HG03097 (cell line): ENCODE results near the gene CNR1.
"Not testable (repeated sequence)": the region's sequence is repeated elsewhere in the genome, so short reads cannot be mapped to it uniquely, and the experiment has no call there.

Experiments
- ATAC-seq: cut with Tn5 transposase; IDR thresholded peaks from one replicate; pipeline ENCODE4 v1.9.1; 2021; ENCODE audit not compliant: unreplicated experiment, low FRiP score

CNR1 gene

DNA sequence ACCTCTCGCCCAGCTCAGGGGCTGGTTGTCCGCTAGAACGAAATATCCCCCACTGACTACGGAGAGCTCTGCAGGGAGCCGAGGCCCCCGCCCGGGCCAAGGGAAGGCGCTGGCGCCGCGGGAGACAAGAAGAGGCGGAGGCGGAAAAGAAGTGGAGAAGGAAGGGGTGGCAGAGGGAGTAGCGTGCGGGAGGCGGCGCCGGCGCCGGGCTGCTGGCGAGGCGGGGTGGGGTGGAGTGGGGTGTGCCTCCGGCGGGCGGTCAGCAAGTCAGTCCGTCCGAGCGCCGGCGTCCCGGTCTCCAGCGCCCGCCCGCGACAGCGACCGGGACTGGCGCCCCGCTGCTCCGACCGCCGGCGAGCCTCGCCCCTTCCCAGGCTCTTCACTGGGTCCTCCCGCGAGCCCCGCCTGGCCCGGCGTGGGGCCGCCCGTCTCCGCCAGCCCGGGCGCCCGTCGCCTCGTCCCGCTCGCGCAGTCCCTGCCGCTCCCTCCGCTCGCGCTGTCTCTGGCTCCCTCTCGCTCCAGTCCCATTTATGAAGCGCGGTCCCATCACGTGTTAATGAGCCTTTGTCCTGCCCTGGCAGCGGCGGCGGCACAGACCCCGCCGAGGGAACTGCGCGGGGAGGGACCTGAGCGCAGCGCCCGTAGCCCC lies at the start of gene CNR1:
Gene CNR1 (minus strand): TSS at position 504 of the 649 bp plus-strand sequence. CDS start 21,073 bp downstream, outside the sequence.
- ATAC-seq = peak; percentile 49

DNA sequence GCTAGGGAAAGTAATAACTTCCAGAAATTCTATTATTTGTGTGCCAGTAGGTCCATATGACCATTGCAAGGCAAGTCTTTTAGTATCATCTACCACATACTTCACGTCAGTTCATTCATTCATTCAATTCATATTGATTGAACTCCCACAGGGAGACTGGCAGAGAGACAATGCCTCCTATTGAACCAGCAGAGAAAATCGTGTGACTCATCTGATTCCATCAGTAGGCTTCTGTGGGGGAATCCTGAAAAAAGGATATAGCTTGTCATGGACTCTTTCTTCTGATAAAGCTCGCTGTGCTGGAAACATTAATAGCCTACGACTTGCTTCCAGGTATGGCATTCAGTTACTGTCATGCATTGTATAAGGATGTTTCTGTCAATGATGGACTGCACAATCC lies 45.3 kb upstream of the CNR1 start:
- ATAC-seq = no peak

DNA sequence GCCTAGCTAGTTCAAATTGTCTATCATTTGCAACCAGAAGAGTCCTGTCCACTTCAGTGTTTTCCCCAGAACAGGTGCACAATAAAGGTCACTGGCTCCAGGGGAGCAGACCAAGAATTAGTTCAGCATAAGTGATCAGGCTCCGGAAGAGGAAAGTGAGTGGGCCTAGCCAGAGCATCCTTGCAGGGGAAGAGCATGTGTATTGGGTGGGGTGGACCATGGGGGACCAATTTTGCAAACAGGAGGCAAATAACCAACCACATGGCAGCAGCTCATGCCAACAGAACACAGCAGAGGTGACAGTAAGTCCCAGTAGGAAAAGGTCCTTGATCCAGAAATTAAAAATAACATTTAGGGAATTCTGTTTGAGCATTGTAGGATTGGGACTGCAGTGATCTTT lies 43.2 kb upstream of the CNR1 start:
- no peak for ATAC-seq

DNA sequence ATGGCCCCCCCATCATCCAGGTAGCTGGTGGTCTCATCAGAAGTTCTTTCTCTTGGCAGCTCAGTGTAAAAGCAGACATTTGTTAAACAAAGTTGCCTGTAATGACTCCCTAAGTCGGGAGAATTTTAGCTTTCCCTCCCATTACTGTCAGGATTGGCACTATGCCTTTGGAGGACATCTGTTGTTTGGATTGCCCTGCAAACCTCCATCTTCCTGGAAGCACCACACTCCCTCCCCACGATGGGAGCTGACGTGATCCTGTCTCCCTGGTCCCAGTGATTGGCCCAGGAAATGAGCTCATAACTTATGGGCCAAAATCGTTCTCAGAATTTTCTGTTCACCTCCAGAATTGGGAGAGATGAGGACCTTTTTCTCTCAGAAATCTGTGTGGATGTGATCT lies 42.6 kb upstream of the CNR1 start:
- ATAC-seq = no peak

DNA sequence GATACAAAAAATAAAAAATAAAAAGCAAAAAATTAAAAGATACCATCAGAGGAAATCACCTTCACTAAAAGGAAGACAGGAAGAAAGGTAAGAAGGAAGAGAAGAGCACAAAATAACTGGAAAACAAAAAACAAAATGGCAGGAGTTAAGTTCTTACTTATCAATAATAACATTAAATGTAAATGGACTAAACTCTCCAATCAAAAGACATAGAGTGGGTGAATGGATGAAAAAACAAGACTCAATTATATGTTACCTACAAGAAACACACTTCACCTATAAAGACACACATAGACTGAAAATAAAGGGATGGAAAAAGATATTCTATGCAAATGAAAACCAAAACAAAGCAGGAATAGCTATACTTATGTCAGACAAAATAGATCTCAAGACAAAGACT lies 35.6 kb upstream of the CNR1 start:
- ATAC-seq = not testable (repeated sequence)

DNA sequence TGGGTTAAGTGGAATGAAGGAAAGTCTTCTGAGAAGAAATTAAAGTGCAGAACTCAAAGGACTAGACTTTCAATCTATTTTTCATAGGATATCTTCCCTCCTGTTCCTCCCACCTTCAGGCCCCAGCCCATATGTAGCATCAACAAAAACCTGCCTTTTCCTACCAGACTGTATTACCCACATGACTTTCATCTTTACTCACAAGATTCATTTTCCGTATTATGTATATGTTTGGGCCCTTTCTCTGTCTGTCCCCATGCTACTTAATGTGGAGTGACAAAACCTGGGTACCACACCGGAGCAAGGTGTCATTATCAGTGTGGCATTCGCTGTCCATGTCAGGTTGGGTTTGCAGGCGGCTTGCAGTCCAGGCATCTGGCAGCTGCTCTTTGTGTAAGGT lies 18.8 kb upstream of the CNR1 start:
- ATAC-seq = no peak

DNA sequence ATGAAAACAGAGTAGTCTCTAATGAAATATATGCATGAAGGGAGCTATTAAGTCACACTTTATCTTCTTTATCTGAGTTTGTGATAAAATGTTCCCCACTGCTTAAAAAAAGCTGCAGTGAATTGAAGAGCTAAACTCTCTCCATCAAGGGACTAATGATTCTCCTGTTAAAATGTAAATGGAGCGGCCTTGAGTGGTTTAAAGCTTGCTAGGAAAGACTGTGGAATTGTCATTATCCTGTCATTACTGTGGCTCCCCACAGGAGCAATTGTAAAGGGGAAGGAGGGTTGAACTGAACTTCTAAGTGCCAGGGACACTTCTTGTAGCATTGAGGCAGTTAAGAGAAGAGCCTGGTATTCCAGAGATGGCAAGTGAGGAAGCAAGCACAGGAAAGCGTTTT lies 17.3 kb upstream of the CNR1 start:
- ATAC-seq = no peak

DNA sequence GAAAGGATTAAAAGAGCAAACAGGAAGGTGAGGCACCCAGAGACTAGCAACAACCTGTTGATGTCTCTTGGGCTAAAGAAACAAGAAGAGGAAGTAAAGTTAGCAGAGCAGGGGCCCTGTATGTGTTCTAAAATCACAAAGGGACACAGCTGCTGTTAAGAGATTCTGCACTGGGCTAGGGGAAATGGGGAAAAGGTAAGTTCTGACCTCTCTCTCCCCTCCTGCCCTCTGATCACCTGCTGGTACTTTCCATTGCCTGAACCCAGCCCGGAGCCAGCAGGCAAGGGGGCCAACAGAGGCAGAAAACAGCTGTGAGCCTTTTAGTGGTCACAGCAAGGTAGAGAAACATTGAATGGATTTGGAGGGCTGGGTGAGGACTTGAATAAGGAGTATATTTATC lies 13.5 kb upstream of the CNR1 start:
- no peak for ATAC-seq

DNA sequence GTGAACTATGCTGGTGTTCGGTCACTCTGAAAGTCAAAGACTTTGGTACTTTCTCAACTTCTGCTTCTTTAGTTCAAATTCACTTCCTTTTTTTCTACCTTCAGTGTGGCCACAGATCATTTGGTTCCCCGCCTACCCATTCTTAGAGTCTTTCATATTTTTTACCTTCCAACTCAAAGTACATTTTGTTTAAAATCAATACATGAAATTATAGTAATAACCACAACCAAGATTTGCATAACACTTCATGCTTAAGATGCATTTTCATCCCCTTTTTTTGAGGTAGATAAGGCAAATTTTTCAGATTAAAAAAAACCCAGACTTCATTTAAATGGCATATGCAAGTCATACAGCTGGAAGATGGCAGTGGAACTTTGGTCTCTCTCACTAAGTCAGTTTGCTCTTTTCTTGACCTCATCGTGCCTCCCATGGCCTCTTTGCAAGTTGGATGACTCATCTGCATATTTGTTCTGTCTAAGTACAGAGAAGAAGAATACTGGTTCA lies 11.9 kb upstream of the CNR1 start:
- no peak for ATAC-seq

DNA sequence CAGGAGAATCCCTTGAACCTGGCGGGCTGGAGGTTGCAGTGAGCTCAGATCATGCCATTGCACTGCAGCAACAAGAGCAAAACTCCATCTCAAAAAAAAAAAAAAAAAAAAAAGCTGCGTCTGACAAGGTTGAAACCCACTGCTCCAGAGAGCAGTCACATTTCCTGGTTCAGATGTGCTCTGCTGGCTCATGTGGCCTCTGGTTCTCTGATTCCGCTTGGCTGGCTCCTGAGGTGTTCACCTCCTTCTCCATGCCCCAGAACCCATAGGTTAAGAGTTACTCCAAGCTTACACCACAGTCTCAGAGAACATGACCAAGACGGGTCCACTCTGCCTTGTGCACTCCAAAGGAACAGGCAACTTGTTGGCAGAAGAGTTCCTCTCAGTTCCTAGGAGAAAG lies 8.8 kb upstream of the CNR1 start:
- ATAC-seq = no peak

DNA sequence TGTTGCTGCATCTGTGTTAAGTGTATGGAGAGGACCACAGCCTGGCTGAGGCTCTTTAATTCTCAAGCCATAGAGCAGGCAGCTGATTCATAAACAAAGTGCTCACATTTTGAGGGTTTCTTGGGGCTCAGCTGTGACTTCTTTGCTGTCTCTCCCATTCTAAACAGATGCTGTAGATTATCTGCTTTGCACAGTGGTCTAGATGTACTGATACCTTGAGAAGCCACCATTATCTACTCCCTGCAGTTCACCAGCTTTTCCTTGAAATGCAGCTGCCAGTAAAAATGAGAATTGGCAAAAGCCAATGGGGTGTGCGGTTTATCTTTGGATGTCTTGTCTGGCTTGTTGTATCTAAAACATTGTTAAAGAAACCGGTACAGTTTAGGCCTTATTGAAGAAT lies 5.2 kb upstream of the CNR1 start:
- no peak for ATAC-seq

DNA sequence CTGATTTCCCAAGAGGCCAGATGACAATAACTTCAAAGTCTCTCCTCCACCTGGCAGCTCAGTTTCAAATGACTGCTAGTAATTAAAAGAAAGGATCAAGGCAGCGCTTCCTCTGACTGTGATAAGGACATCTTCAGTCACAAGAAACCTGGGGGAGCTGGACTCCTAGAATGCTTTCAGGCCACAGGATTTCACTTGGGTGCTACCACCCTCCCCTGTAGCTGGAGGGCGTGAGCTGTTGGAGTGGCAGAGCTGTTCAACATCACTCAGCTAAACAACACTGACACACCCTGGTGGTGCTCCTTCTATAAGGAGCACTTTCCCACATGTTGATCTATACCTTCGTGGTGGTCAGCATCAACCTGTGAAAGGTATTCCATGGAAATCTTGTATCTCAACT lies 2.2 kb upstream of the CNR1 start:
- no peak for ATAC-seq

DNA sequence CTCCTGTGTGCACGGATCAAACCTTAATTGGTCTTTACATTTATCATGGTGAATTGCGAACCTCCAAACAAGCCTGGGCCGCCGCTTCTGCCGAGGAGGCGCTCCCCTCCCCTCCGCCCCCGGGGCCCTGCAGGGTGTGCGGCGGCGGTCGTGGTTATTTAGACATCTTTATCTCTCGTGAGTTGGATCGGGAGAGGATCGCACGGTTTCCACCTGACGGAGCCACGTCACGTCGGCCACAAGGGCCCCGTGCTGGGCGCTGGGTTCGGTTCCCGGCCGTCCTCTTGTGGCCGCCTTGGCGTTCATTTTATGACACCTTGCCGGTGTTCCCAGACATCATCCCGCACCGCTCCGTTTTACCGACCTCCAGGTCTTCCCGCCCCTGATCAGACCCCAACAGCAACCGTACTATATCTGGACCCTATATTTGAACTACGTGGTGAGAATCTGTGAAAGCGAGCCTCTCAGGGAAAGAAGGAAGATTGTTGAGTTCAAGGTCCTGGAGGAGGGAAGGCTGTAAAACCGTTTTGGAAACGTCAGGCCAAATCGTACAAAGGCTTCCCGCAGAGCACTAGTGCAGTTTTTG lies 1.3 kb upstream of the CNR1 start:
- ATAC-seq = no peak

DNA sequence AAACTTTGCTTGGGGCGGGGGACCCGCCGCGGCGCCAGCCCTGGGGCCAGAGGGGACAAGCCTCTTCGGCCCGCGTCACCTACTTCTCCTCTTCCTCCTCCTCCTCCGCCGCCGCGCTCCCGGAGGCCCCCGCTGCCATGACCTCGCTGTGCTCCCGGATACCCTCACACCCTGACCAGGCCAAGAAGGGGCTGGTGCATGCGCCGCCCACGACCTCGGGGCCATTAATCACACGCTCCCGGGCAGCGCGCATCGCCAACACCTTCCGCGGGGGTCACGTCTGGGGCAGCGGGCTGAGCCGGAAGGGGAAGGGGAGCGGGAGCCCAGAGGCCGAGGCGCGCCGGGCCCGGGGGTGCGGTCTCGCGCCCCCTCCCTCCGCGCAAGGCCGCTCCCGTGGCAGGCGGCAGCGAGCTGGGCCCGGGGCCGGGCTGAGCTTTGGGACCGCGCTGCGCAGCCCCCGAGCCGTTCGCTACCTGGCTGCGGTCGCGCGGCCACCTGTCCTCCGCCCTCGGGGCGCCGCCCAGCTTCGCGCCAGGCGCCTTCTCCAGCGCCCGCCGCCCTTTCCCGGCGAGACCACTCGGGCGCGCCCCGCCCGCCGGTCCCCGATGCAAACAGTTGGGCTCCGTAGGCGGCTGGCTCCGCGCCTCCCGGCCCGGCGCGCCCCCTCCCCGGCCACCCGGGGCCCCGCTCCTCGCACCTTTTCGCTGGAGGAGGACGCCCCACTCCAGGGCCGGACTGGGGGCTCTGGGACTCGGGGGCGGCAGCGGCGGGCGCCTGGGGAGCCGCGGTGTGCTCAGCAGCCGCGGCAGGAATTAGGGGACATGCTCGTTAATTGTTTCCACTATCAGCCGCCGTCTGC lies 575 bp upstream of the CNR1 start:
- ATAC-seq = peak; percentile 18

DNA sequence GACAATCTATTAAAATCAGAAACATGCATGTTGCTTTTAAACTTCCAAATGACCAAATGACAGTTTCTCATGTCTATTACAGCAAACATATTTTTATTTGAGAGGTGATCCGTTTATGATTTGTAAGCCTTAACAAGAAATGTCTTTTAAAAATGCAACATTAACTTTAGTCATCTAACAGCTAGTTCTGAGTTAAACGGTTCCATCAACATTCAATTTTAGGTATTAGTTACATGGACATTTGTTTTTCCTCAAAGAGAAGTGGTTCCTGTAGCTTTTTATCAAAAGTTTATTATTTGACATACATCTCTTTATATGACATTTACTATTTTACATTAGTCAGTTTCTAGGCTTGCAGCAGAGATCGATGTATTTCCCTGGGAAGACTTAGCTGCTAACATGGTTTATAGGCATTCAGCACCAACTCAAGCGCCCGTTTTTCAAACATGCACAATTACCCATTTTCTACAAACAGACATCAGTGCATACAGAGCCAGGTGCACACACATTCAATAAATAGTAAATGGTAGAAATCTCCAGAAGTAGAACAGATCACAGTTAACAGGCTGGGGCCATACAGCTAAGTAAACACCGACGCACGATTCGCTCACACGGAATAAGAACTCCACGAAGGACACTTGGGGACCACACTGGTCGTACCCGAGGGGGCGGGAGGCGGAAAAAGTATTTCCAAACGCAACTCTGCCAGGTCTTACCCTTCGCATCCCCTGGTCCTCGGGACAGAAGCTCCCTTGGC lies 882 bp downstream of the CNR1 start:
- ATAC-seq = no peak

DNA sequence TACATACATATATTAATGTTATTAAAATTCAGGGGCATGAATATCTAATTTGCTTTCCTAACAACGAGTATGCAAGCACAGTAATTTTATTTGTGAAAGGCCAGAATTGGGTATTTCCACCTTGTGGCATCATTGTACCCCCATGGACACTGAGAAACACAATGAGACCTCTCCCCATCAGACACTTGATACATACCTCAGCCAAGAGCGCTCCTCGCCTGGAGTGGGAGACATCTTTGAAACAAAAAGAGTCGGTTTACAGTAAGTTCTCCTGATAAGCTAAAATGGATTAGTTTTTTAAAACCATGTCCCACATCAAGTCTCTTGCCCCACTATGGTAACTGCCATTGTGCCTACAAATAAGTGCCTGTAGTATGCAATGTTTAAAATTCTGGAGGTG lies 2.1 kb downstream of the CNR1 start:
- ATAC-seq = no peak

DNA sequence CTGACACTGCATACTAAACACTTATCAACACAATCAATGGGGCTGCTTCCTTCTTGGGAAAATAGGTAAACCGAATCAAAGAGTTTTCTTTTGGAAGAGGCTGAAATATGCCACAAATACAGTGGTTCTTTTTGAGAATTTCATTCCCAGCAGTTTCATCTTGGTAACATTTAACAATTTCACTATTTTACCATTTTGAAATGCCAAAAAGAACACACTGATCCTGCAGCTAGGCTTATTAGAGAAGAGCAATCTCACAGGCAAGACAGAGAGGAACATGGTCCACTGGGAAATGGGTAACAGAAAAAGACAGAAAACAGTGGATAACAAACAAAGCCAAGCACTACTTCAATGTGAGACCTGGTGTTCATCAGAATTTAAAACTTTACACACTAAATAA lies 2.5 kb downstream of the CNR1 start:
- no peak for ATAC-seq

DNA sequence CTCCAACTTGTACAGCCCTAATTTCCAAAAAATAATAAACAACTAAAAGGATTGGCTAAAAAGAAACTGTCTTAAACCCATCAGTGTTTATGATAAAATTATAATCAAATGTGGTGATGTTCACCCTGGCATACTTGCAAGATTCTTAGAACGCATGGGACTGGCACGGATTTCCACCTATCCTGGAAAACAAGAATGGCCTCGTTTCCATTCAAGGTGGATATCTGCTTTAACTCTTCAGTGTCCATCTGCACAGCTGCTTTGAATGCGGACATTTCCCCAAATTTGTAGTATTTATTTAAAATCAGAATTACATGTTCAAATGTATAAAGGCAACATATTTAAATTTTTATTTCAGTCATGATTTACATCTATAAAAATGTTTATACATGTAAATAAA lies 4.2 kb downstream of the CNR1 start:
- ATAC-seq = no peak

DNA sequence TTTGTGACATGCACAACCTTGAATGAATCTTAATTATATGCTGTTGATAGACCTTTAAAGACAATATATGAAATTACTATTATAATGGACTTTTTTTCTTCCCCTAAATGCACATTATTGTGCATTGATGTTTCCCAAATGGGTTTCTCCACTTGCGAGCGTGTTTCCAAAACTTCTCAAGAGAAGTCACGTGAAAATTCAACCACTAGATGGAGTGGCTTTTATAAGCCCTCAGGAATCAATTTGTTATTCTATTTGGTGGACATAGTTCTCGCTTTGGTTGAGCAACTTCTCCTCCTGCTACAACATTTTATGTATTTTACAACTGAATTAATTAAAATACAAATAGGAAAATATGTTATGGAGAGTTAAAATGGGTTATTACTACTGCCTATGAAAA lies 9.0 kb downstream of the CNR1 start:
- ATAC-seq = no peak

DNA sequence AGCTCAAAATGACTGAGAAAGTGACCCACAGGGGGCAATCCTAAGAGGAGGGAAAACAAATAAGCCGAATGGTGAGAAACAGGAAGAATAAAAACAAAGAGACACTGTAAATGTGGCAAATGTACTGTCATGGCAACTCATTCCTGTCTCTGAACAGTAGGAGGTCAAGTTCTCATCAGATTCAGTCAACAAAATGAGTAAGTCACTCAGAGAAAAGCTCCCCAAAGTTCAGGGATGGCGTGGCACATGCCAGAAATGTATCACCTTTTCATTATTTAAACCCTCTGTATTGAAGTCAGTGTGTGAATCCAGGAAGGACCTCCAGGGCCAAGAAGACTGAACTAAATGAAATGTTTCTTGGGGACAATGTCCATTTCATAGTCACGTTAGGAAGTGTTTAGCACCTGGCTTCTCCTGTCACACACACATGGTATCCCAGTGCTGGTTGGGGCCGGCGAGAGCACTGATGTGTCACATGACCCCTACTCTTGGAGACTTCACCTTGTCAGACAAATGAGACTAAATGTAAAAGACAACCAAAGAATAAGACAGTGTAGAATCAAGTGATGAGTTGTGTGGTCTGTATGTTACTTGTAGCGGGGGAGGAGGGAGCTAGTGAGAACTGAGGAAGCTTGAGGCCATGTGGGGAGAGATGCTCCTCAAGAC lies 20.7 kb downstream of the CNR1 start:
- ATAC-seq = no peak
